K562 (cell line): ENCODE data around the gene PRDX2. TPM values are rescaled to one million over a fixed set of nuclear protein-coding genes. Genes with fewer than 3 reads are reported as not detected.

Experiments
- ARID1B ChIP-seq: fragments of 450-650 bp; IDR thresholded peaks from 2 replicates; pipeline ENCODE4 v1.6.1; 2016; ENCODE audit warnings: antibody characterized with exemption, mild to moderate bottlenecking, inconsistent platforms
- CEBPB ChIP-seq: fragments of 450-650 bp; IDR thresholded peaks from 2 replicates; pipeline ENCODE4 v1.6.1; 2016; ENCODE audit warnings: missing genetic modification characterization, missing compliant biosample characterization
- MED1 ChIP-seq: sonication (generic); formaldehyde crosslinking; IDR thresholded peaks from 2 replicates; pipeline ENCODE4 v1.8.1; 2023; ENCODE audit warnings: missing genetic modification reagents, borderline replicate concordance
- NFRKB ChIP-seq: fragments of 450-650 bp; IDR thresholded peaks from 2 replicates; pipeline ENCODE4 v1.6.1; 2016; ENCODE audit warnings: low read depth
- RHOXF2B ChIP-seq: fragments of 250-450 bp; sonication (Bioruptor Pico); conservative IDR thresholded peaks from 2 replicates; pipeline ENCODE4 v1.5.1; 2021
- ZBTB7A ChIP-seq: IDR thresholded peaks from 2 replicates; pipeline ENCODE4 v1.6.1; 2011; ENCODE audit warnings: low read depth, mild to moderate bottlenecking, low read length, moderate library complexity, borderline replicate concordance; ENCODE audit not compliant: control insufficient read depth
- polyA plus RNA-seq, 8 experiments: library from polyadenylated mRNA; depleted of rRNA in 4 of 8; stranded (reverse) in 5 of 8; unstranded in 3 of 8; fragments of >200 nt; fragmentation: Nextera tagmentation in 2 of 8; fragmentation: Illumina TruSeq in 1 of 8; extraction: Ambion mirVana in 2 of 8; extraction: Trizol in 1 of 8; gene quantifications; 2 replicates each; pipeline versions ENCODE4 v1.2.1 to v1.2.3, GENCODE V29; 2011 to 2014; ENCODE audit warnings: inconsistent platforms in 1 of 8, missing spikeins in 1 of 8
- total RNA-seq, 7 experiments: library from RNA; depleted of rRNA in 6 of 7; stranded (reverse); fragments of >200 nt in 6 of 7; fragmentation: Illumina TruSeq in 2 of 7; extraction: Trizol in 2 of 7; gene quantifications; 2 replicates each; pipeline versions ENCODE4 v1.2.1 to v1.2.3, GENCODE V29; 2011 to 2021; ENCODE audit warnings: low replicate concordance in 1 of 7
- TF ChIP-seq, protein P1 (sequence below): fragments of 450-650 bp; IDR thresholded peaks from 2 replicates; pipeline ENCODE4 v1.6.1; 2018; ENCODE audit not compliant: partially characterized antibody
- TF ChIP-seq, protein P2 (sequence below): fragments of 150-350 bp; IDR thresholded peaks from 2 replicates; pipeline ENCODE4 v1.6.1; 2014; ENCODE audit warnings: low read depth, mild to moderate bottlenecking, low read length, borderline replicate concordance
- TF ChIP-seq, protein P3 (sequence below), 2 experiments: fragments of 450-650 bp; conservative IDR thresholded peaks; 2 replicates each; pipeline ENCODE4 v1.6.1; 2017; ENCODE audit warnings: mild to moderate bottlenecking in 2 of 2, moderate library complexity in 2 of 2
- TF ChIP-seq, protein P4 (sequence below): sonication (generic); formaldehyde crosslinking; IDR thresholded peaks from 2 replicates; pipeline ENCODE4 v1.8.0; 2022; ENCODE audit warnings: mild to moderate bottlenecking, low read depth, missing genetic modification reagents
- TF ChIP-seq, protein P5 (sequence below): fragments of 450-650 bp; IDR thresholded peaks from one replicate; pipeline ENCODE4 v1.6.1; 2018; ENCODE audit warnings: mild to moderate bottlenecking, moderate library complexity; ENCODE audit not compliant: partially characterized antibody
- TF ChIP-seq, protein P6 (sequence below): fragments of 250-450 bp; sonication (Bioruptor Pico); IDR thresholded peaks from 2 replicates; pipeline ENCODE4 v1.5.1; 2021; ENCODE audit warnings: mild to moderate bottlenecking

The PRDX2 gene
- total and polyA plus RNA-seq, 9 of the 15 experiments (the other 6 are each of a cell fraction or from before 2014, with no cell fraction given) = 206 to 1,183 (median 415) TPM

DNA sequence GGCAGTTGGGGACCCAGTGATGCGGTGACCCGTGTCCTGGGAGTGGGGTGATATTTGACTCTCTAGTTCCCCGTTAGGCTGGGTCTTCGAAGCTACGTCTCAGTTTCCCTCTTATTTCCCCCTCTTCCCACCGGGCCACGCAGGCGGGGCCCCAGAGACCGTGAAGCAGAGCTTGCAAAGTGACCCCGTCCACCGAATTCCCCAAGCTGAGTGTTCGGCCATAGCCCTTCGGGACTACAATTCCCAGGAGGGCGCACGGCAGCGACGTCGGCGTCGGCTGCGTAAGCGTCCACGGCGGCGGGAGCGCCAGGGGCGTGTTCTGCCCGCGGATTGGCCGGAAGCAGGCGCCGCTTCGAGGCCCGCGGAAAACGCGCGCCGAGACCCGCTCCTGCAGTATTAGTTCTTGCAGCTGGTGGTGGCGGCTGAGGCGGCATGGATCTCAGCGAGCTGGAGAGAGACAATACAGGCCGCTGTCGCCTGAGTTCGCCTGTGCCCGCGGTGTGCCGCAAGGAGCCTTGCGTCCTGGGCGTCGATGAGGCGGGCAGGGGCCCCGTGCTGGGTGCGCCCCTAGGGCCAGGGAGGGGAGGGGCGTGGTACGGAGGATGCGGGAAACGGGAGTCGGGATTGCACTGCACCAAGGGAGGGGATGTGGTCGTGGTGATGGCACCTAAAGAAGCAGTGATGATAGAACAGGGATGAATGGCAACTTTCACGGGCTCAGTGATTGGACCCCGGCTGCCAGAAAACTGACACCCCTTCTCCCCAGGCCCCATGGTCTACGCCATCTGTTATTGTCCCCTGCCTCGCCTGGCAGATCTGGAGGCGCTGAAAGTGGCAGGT, 4.9 kb upstream of the PRDX2 start, which contains the start of gene RNASEH2A (continued):
- TF ChIP-seq, protein P1, sequence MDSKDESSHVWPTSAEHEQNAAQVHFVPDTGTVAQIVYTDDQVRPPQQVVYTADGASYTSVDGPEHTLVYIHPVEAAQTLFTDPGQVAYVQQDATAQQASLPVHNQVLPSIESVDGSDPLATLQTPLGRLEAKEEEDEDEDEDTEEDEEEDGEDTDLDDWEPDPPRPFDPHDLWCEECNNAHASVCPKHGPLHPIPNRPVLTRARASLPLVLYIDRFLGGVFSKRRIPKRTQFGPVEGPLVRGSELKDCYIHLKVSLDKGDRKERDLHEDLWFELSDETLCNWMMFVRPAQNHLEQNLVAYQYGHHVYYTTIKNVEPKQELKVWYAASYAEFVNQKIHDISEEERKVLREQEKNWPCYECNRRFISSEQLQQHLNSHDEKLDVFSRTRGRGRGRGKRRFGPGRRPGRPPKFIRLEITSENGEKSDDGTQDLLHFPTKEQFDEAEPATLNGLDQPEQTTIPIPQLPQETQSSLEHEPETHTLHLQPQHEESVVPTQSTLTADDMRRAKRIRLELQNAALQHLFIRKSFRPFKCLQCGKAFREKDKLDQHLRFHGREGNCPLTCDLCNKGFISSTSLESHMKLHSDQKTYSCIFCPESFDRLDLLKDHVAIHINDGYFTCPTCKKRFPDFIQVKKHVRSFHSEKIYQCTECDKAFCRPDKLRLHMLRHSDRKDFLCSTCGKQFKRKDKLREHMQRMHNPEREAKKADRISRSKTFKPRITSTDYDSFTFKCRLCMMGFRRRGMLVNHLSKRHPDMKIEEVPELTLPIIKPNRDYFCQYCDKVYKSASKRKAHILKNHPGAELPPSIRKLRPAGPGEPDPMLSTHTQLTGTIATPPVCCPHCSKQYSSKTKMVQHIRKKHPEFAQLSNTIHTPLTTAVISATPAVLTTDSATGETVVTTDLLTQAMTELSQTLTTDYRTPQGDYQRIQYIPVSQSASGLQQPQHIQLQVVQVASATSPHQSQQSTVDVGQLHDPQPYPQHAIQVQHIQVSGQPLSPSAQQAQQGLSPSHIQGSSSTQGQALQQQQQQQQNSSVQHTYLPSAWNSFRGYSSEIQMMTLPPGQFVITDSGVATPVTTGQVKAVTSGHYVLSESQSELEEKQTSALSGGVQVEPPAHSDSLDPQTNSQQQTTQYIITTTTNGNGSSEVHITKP = peak; percentile 98
- TF ChIP-seq, protein P2, sequence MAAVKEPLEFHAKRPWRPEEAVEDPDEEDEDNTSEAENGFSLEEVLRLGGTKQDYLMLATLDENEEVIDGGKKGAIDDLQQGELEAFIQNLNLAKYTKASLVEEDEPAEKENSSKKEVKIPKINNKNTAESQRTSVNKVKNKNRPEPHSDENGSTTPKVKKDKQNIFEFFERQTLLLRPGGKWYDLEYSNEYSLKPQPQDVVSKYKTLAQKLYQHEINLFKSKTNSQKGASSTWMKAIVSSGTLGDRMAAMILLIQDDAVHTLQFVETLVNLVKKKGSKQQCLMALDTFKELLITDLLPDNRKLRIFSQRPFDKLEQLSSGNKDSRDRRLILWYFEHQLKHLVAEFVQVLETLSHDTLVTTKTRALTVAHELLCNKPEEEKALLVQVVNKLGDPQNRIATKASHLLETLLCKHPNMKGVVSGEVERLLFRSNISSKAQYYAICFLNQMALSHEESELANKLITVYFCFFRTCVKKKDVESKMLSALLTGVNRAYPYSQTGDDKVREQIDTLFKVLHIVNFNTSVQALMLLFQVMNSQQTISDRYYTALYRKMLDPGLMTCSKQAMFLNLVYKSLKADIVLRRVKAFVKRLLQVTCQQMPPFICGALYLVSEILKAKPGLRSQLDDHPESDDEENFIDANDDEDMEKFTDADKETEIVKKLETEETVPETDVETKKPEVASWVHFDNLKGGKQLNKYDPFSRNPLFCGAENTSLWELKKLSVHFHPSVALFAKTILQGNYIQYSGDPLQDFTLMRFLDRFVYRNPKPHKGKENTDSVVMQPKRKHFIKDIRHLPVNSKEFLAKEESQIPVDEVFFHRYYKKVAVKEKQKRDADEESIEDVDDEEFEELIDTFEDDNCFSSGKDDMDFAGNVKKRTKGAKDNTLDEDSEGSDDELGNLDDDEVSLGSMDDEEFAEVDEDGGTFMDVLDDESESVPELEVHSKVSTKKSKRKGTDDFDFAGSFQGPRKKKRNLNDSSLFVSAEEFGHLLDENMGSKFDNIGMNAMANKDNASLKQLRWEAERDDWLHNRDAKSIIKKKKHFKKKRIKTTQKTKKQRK = no peak
- TF ChIP-seq, protein P3, sequence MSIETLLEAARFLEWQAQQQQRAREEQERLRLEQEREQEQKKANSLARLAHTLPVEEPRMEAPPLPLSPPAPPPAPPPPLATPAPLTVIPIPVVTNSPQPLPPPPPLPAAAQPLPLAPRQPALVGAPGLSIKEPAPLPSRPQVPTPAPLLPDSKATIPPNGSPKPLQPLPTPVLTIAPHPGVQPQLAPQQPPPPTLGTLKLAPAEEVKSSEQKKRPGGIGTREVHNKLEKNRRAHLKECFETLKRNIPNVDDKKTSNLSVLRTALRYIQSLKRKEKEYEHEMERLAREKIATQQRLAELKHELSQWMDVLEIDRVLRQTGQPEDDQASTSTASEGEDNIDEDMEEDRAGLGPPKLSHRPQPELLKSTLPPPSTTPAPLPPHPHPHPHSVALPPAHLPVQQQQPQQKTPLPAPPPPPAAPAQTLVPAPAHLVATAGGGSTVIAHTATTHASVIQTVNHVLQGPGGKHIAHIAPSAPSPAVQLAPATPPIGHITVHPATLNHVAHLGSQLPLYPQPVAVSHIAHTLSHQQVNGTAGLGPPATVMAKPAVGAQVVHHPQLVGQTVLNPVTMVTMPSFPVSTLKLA (conservative IDR thresholded peaks at IDR 0.05) = peak; percentile 75 to 90
- TF ChIP-seq, protein P4, sequence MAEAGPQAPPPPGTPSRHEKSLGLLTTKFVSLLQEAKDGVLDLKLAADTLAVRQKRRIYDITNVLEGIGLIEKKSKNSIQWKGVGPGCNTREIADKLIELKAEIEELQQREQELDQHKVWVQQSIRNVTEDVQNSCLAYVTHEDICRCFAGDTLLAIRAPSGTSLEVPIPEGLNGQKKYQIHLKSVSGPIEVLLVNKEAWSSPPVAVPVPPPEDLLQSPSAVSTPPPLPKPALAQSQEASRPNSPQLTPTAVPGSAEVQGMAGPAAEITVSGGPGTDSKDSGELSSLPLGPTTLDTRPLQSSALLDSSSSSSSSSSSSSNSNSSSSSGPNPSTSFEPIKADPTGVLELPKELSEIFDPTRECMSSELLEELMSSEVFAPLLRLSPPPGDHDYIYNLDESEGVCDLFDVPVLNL (CRISPR knock-in tag) = 0 out of 2 replicates have a peak, but pooled peaks have one; percentile 18
- TF ChIP-seq CEBPB (tag) (no peak), NFRKB (peak; percentile 56; the same call in 1 of the 2 replicates), ARID1B (no peak), MED1 (no peak), ZBTB7A (peak; percentile 66; the same call in 1 of the 2 replicates), RHOXF2B (CRISPR knock-in tag) (no peak)
- TF ChIP-seq, protein P5, sequence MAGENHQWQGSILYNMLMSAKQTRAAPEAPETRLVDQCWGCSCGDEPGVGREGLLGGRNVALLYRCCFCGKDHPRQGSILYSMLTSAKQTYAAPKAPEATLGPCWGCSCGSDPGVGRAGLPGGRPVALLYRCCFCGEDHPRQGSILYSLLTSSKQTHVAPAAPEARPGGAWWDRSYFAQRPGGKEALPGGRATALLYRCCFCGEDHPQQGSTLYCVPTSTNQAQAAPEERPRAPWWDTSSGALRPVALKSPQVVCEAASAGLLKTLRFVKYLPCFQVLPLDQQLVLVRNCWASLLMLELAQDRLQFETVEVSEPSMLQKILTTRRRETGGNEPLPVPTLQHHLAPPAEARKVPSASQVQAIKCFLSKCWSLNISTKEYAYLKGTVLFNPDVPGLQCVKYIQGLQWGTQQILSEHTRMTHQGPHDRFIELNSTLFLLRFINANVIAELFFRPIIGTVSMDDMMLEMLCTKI = no peak
- TF ChIP-seq, protein P6, sequence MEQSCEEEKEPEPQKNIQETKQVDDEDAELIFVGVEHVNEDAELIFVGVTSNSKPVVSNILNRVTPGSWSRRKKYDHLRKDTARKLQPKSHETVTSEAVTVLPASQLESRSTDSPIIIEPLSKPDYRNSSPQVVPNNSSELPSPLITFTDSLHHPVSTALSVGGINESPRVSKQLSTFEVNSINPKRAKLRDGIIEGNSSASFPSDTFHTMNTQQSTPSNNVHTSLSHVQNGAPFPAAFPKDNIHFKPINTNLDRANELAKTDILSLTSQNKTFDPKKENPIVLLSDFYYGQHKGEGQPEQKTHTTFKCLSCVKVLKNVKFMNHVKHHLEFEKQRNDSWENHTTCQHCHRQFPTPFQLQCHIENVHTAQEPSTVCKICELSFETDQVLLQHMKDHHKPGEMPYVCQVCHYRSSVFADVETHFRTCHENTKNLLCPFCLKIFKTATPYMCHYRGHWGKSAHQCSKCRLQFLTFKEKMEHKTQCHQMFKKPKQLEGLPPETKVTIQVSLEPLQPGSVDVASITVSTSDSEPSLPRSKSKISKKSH (CRISPR knock-in tag) = no peak
